GM12872 (cell line): ENCODE data around the gene PID1.

Experiments
- TF ChIP-seq, protein P1 (sequence below): IDR thresholded peaks from 3 replicates; pipeline ENCODE4 v1.5.1; 2011; ENCODE audit warnings: low read depth, mild to moderate bottlenecking, low read length, moderate library complexity; ENCODE audit not compliant: insufficient read depth

Gene PID1

DNA sequence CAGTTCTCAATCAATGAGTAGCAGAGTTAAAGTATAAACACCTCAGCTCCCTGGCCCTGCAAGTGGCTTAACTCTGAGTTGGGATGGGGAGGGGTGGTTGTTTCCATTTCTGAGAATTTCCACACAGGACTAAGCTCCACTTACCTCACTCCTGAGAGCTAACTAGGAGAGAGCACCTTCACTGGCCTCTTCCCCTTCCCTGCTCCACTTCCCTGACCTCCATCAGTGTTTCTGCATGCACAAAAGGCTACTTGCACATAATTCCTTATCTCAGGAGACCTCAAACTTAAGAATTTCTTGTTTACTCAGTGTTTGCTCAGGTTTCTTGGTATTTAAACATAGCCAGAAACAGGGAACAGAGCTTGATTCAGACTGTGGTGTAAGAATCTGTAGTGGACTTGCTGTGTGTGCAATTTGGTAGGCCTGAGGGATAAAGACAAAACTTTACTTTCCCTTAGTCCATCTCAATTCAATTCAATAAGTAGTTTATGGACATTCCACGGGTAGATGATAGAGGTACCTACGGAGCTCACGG is 97.2 kb downstream of the PID1 start:
- TF ChIP-seq, protein P1, sequence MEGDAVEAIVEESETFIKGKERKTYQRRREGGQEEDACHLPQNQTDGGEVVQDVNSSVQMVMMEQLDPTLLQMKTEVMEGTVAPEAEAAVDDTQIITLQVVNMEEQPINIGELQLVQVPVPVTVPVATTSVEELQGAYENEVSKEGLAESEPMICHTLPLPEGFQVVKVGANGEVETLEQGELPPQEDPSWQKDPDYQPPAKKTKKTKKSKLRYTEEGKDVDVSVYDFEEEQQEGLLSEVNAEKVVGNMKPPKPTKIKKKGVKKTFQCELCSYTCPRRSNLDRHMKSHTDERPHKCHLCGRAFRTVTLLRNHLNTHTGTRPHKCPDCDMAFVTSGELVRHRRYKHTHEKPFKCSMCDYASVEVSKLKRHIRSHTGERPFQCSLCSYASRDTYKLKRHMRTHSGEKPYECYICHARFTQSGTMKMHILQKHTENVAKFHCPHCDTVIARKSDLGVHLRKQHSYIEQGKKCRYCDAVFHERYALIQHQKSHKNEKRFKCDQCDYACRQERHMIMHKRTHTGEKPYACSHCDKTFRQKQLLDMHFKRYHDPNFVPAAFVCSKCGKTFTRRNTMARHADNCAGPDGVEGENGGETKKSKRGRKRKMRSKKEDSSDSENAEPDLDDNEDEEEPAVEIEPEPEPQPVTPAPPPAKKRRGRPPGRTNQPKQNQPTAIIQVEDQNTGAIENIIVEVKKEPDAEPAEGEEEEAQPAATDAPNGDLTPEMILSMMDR = no peak

DNA sequence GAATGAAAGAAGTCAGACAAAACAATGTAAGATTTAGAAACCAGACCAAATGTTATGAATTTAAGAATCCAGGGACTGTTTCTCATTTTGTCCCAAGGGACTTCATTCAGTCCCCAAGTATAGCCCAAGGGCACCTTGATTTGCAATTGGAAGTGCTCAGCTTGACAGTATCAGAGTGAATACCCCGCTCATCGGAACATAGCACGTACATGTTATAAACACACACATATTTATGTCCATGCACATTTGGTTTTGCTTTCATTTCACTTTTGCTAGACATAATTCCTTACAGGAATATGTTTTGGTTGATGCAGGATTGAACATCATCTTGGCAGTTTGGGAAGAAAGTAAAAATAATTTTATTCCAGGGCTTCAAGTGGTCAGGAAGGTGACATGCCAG is 100.2 kb downstream of the PID1 start:
- TF ChIP-seq, protein P1 = no peak

DNA sequence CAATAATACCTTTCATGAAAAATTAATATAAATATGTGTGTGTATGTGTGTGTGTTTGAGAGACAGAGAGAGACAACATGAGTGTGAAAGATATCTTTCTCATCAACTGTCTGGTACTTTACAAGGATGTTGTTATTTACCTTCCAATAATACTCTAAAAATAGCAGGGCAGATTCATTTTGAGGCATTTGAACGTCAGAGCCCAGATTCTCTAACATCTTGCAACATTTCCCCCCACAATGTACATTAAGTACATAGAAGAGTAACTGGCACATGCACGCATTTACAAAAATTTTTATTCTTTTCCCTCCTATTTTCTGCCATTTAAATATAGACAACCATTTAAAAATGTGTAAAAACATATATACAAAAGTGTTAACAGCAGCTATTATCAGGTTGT is 100.9 kb downstream of the PID1 start:
- TF ChIP-seq, protein P1 = no peak

DNA sequence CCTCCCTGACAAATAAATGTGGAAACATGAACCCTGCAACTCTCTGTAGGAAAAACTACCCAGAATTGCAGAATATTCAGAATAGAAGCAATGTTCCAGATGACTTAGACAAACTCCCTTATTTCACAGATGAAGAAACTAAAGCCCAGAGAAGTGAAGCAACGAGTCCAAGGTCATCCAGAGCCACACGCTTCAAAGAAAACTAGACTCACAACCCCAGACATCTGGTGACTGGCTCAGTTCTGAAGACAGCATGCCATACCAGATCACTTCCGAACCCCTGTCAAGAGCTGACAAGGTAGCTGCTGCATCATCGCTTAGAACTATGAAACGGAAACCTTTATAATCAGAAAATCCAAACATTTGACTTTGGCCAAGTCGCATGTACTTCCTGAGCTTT is 101.3 kb downstream of the PID1 start:
- TF ChIP-seq, protein P1 = no peak

DNA sequence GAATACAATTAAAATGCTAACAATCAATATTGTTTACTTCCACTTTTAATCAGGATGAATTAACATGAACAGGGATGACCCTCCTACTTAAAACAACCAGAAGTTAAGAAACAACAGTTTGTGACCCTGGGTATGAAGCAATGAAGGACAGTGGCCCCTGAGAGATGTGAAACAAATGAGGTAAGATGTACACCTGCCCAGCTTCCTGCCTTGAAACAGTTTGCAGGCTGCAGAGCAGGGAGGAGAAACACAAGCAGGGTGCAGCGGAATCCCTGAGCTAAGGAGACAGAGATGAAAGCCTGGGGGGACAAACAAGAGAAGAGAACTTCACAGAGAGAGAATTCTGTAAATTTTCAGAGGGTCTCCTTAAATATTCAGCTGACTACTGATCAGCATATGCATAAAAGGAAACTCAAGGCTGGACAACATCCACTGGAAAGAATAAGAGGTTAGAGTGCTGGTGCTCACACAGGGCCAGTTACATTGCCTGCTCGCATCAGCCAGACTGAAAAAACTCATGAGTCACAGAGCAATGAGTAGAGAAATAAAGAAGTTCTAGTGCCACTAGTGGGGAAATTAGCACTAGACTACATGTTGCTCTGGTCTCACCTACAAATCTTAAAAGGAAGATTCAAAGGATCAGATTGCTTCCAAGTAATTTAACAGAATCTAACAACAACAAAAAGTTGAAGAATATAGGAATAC is 106.4 kb downstream of the PID1 start:
- TF ChIP-seq, protein P1 = no peak

DNA sequence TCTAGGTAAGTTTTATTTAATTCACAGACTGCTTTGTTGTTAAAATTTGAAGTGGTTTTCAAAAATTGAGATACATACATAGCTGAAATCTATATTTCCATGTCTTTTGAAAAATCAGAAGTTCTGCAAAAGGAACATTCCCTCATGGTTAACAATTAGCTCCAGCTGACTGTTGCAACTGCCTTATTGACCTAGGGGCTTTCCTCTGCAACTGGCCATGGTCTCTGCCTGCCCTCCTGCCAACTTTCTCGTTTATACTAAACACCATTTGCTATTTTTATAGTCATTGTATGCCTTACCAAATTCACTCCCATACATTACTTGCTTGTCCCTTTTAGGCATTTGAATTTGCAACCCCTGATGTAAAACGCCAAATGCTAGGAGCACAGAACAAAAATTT is 107.2 kb downstream of the PID1 start:
- TF ChIP-seq, protein P1 = no peak

DNA sequence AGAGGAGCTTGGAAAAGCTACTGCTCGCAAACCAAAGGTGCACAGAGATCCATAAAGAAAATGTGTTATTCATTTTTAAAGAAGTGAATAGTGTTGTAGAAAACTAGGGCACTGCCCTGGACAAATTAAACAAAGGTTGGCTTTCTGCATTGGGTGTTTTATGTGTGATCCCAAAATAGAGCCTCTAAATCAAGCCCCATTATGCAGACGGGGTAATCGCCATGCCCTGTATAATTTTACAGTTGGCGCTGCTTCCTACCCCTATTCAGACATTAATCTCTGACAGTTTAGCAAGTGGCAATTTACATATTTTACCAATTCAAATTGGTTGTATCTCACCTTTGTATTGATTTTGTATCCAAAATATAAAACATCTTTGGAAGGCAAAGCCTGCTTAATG is 109.1 kb downstream of the PID1 start:
- TF ChIP-seq, protein P1 = no peak

DNA sequence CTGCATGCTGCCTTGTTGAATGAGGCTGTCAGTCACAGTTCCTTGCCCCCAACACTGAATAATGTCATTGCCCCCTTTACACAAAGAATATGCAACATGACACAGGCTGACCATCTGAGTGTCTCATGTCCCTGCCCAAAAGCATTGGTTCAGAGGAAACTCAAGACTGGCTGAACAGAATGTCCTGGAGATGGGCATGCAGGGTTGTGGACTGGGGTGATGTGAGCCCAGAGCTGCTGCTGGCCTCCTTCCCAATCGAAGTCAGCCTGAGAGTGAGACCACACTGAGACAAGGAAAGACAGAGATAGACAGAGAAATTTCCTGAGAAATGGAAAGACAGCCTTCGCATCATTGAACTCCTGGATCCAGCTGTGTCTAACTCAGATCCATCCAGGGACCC is 110.1 kb downstream of the PID1 start:
- TF ChIP-seq, protein P1 = no peak
